G401 (cell line): ENCODE data around the gene ANKRD33B. TPM values are rescaled to one million over a fixed set of nuclear protein-coding genes. Genes with fewer than 3 reads are reported as not detected.
"Not testable (repeated sequence)": the region's sequence is repeated elsewhere in the genome, so short reads cannot be mapped to it uniquely, and the experiment has no call there.

Source experiments
- DNase-seq: peaks from one replicate; pipeline ENCODE4 v3.0.0-alpha.2; 2015; ENCODE audit warnings: low spot score
- in situ Hi-C: cut with HindIII; loops from 2 replicates; pipeline ENCODE4 v1.10.0; 2016; ENCODE audit warnings: low sequenced_read_pairs, mixed read lengths
- total RNA-seq: library from RNA; depleted of rRNA; stranded (reverse); fragments of >200 nt; shearing (Covaris generic); gene quantifications from 2 replicates; pipeline ENCODE4 v1.2.3, GENCODE V29; 2014

ANKRD33B gene
- total RNA-seq, 1 experiment from 2014 or later = 7.4 TPM

DNA sequence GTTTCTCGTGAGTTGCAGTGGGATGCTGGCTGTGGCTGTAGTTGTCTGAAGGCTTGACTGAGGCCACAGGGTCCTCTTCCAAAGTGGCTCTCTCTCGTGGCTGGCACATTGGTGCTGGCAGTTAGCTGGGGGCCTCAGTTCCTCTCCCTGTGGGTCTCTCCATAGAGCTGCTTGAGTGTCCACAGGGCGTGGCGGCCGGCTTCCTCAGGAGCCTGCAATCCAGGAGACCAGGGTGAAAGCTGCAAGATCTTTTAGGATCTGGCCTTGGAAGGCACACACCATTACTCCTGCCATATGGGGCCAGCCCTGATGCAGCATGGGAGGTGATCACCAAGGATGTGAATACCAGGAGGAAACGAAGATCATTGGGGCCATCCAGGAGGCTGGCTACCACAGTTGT lies 41.1 kb downstream of the ANKRD33B start:
- DNase-seq = no peak
- in situ Hi-C loops = loop anchor here (5.0 kb wide), 1 partner anchor 38 kb away; no protein-coding TSS in a partner anchor

DNA sequence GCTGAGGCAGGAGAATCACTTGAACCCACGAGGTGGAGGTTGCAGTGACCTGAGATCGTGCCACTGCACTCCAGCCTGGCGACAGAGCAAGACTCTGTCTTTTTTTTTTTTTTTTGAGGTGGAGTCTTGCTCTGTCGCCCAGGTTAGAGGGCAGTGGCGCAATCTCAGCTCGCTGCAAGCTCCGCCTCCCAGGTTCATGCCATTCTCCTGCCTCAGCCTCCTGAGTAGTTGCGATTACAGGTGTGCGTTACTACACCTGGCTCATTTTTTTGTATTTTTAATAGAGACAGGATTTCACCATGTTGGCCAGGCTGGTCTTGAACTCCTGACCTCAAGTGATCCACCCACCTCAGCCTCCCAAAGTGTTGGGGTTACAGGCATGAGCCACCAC lies 42.8 kb downstream of the ANKRD33B start:
- in situ Hi-C loops = loop anchor here (5.0 kb wide), 1 partner anchor 39 kb away; no protein-coding TSS in a partner anchor
- DNase-seq = not testable (repeated sequence)

DNA sequence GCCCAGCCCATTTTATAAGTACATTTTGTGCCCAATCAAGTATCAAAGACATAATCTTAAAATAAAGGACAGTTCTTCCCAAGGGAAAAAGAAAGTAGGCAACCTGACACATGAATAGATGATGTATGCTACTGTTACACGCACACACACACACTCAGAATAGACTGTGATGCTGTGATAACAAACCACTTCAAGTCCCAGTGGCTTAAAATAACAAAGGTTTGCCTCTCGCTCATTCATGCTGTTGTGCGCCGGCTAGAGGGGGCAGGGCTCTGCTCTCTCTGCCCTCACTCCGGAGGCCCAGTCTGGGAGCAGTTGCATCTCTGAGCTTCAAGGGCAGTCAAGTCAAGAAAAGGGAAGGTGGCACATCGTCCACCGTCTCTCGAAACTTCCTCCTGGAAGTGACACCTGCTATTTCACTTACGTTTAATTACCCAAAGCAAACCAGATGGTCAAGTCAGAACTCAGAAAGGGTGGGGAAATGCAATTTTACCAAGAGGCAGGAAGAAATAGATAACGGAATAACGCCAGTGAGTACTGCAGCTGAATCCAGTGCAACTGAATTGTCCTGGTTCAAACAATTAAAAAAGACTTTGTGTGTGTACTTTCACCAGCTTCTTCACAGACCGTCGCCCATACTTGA lies 43.3 kb downstream of the ANKRD33B start:
- no peak for DNase-seq
- in situ Hi-C loops = loop anchor here (5.0 kb wide), 1 partner anchor 40 kb away; no protein-coding TSS in a partner anchor

DNA sequence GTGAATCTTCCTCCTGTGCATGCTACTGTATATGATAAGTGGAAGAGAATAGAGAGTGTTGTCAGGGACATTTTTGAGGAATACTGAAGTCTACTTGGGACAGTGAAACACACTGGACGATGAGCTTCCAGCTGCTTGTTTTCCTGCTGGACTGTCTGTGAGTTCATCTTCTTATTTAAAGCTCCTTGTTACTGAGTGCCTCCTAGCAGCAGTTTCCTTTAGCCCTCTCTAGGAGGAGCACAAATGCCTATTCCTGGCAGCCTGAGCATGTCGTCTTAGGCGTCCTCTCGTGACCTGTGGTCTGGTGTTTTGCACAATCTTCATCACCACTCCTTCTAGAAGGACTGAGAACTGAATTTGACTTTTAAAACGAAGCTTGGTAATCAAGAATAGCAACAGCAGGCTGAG lies 43.8 kb downstream of the ANKRD33B start:
- DNase-seq = no peak

DNA sequence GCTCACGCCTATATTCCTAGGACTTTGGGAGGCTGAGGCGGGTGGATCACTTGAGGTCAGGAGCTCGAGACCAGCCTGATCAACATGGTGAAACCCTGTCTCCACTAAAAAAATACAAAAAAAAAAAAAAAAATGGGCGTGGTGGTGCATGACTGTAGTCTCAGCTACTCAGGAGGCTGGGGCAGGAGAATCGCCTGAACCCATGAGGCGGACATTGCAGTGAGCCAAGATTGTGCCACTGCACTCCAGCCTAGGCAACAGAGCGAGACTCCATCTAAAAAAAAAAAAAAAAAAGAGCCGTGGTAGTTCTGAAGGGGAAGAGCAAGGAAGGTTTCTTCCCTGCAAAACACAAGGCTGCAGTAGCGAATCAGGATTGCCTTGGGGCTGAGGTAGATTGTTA lies 44.2 kb downstream of the ANKRD33B start:
- not testable (repeated sequence) for DNase-seq
- in situ Hi-C loops = loop anchor here (5.0 kb wide), 1 partner anchor 41 kb away; no protein-coding TSS in a partner anchor

More for the DNA sequence above, 43.8 kb downstream of the ANKRD33B start:
- in situ Hi-C loops = loop anchor here (5.0 kb wide), 1 partner anchor 40 kb away; no protein-coding TSS in a partner anchor

DNA sequence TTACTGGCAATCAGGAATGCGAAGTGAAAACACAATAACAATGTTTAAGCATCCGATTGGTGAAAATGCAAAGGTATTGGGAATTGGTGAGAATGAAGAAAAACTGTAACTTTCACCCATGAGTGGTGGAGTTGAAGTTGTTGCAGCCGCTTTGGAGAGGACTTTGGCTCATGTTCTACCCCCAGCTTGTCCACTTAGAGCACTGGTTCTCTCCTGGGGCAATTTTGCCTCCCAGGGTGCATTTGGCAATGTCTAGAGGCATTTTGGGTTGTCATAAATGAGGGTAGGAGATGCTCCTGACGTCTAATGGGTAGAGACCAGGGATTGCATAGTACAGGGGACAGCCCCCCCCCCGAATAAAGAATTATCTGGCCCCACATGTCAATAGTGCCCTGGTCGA lies 46.2 kb downstream of the ANKRD33B start:
- in situ Hi-C loops = no loop called here
- DNase-seq = no peak

DNA sequence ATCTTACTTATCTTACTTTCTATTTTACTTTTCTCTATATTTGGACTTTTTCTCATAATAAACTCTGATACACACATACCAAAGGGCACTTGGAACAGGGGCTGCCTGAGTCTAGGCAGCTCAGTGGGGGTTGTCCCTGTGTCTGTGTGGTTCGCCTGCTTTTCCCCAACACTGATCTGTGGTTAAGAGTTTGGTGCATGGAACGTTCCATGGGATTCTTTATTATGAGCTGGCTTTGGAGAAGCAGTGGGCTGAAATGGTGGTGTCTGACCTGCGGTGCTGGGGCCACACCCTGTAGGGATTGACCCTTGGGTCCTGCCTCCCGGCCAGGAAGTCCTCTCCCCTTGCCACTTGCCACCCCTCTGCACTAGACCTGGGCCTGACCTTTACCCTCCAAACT lies 47.4 kb downstream of the ANKRD33B start:
- in situ Hi-C loops = no loop called here

DNA sequence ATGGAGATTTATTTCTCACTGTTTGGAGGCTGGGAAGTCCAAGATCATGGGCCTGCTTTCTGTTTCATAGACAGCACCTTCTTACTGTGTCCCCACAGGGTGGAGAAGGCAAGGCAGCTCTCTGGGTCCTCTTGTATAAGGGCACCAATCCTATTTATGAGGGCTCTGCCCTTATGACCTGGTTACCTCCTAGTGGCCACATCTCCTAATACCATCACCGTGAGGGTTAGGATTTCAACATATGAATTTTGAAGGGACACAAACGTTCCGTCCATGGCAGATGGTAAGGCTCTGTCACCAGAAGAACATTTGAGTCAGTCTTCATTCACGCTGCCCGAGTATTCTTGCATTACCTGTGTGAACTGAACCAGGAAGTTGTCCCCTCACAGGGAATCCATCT lies 48.4 kb downstream of the ANKRD33B start:
- DNase-seq = no peak
- in situ Hi-C loops = no loop called here

More for the DNA sequence above, 47.4 kb downstream of the ANKRD33B start:
- DNase-seq = no peak

DNA sequence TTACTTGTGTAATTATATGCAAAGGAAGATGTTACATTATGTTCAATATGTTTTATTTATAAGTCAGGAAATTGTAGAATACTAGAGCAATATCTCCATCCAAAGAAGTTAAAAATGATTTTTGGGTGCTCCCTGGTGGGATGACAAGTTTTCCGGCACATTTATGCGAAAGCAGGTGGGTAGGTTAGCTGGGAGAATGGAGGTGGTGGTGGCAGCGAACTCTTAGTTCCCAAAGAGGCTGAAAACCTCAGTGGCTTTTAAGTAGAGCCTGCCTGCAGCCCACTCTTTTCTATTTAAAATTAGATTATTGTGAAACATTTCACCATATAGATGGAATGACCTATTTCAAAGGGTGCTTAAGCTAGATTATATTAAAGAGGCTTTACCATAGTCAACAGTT lies 51.8 kb downstream of the ANKRD33B start:
- in situ Hi-C loops = no loop called here

DNA sequence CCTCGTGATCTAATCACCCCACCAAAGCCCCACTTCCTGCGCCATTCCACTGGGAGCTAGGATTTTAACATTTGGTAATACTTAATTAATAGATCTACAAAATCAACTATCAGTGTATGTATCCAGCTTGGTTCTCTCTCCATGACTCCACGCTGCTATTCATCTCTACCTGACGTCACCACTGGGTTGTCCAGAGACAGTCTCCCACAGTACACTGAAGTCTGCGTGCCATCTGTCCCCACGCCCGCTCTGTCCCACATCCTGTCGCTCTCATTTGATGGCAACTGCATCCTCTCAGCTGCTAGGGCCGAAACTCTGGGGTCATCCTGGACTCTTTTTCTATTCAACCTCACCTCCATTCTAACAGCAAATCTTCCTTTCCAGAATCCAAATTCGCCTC lies 53.2 kb downstream of the ANKRD33B start:
- DNase-seq = no peak
- in situ Hi-C loops = no loop called here

More for the DNA sequence above, 51.8 kb downstream of the ANKRD33B start:
- DNase-seq = no peak

DNA sequence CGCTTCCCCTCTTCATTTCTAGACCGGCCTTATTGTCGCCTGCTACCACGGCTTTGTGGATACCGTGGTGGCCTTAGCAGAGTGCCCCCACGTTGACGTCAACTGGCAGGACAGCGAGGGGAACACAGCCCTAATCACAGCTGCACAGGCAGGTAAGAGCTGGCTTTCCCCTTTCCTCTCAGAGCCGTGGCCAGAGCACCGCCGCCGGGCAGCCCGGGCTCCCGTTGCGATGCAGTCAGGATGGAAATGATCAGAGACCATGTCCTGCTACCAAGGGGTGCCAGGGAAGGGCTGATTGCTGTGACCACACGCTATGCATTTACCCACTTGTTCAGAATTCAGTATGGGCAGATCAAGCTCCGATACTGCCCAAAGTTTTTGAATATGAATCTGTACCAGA lies 54.4 kb downstream of the ANKRD33B start:
- in situ Hi-C loops = no loop called here
- no peak for DNase-seq

DNA sequence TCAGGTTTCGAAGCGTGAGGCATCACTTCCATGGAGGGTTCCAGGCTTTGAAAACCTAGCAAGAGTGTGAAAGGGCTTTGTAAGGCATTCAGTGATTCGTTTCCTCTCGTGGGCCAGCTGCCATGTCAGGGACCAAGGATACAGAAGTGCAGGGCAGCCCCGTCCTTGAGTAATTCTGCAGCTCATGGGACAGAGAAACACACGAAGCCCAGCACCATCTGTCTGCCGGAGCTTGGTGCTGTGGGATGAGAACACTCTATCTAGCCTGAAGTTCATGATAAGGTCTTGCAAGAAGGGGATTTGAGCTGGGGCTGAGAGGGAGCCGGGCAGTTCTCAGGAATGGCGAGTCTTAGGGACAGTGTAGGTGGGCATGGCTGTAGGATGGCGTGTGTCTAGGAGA lies 55.8 kb downstream of the ANKRD33B start:
- in situ Hi-C loops = no loop called here
- no peak for DNase-seq

DNA sequence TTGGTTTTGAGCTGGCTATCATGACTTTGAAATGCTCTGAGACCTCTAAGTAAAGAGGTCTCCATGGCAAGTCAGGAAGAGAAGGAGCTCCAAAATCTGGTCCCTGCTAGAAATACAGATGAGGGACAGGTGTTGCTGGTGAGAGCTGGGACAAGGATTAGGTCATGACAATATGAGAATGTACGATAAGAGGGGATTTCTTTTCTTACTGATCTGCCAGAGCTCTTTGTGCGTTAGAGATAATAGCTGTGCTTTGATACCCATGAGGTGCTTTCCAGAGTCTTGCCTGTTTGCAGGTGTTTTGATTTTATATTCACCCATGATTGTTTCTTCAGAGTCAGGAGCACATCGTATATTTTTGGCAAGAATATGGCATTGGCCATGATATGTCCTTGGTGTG lies 56.5 kb downstream of the ANKRD33B start:
- in situ Hi-C loops = no loop called here
- DNase-seq = no peak

DNA sequence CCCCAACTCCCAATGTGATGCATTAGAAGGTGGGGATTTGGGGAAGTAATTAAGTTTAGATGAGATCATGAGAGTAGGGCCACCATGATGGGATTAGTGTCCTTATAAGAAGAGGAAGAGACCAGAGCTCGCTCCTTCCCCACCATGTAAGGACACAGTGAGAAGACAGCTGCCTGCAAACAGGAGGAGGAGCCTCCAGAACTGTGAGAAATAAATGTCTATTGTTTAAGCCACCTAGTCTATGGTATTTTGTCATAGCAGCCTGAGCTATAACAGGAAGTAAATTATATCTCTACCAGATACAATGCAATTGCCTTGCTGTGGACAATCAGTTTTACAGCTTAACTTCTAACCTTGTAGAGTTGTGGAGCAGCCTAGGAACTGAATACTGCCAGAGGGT lies 58.0 kb downstream of the ANKRD33B start:
- in situ Hi-C loops = no loop called here
- DNase-seq = no peak

DNA sequence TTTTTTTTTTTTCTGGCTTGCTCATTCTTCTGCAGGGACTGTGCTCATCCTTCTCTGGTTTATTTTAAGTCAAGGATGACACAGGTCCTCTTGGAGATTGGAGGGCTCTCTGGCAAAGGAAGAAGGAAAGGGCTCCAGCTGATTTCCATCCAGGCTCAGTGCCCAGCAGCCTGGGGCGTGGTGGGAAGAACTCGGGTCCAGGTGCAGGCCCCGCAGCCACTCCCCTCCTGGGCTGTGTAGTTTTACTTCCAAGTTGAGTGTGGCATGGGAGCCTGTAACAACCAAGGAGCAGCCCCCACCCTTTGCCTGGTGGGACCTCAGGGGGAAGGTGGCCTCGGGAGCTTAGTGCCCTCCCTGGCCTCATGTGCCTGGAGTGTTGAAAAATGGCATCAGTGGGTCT lies 58.9 kb downstream of the ANKRD33B start:
- DNase-seq = no peak
- in situ Hi-C loops = no loop called here

DNA sequence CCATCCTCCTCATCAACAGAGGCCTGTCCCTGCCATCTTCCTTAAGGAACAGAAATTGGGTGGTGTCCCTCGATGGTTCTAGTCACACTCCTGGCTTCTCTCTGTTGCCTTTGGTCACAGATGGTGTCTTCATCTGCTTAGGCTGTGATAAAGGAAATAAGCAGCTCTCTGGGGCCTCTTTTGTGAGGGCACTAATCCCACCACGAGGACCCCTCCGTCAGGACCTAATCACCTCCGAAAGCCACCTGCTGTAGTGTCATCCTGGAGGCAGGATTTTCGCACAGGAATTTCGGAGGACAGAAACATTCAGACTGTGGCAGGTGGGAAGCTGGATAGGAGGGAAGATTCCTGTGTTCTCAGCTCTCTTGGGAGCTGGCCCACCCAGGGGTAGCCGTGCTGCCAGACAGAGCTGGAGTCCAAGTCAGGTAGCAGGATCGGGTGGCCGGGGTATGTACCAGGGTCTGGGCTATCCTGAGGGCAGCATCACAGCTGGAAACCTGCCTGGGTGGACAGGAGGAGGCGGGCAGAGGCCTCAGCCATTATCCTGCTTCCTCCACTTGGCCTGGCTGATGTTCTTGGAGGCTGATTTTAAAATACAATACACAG lies 59.5 kb downstream of the ANKRD33B start:
- in situ Hi-C loops = no loop called here
- DNase-seq = no peak

DNA sequence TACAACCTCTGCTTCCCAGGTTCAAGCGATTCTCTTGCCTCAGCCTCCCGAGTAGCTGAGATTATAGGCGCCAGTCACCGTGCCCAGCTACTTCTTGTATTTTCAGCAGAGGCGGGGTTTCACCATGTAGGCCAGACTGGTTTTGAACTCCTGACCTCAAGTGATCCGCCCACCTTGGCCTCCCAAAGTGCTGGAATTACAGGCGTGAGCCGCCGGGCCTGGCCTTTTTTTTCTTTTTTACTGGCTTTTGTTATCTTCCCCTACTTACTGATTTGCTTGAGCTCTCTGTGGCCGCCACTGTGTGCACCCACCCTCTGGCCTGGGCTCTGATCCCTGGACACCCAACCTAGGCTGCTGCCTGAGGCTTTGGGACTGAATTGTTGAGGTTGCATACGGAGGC lies 60.3 kb downstream of the ANKRD33B start:
- in situ Hi-C loops = no loop called here
- DNase-seq = no peak

DNA sequence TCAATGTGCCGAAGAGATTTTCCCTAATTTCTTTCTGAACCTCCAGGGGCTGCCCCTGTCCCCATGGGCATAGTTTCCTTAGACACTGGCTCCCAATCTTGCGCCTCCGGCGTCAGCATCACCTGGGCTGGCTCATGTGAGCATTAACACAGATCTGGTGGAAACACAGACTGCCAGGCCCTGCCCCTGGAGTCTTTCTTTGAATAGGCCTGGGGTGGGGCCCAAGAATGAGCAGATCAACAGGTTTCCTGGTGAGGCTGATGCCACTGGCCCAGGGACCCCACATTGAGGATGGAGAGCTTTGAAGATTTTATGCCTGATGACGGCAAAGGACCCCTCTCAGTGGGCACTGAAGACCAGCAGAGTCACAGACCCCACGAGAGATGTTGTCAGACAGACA lies 60.8 kb downstream of the ANKRD33B start:
- no peak for DNase-seq
- in situ Hi-C loops = loop anchor here (5.0 kb wide), 1 partner anchor 72 kb away; no protein-coding TSS in a partner anchor

DNA sequence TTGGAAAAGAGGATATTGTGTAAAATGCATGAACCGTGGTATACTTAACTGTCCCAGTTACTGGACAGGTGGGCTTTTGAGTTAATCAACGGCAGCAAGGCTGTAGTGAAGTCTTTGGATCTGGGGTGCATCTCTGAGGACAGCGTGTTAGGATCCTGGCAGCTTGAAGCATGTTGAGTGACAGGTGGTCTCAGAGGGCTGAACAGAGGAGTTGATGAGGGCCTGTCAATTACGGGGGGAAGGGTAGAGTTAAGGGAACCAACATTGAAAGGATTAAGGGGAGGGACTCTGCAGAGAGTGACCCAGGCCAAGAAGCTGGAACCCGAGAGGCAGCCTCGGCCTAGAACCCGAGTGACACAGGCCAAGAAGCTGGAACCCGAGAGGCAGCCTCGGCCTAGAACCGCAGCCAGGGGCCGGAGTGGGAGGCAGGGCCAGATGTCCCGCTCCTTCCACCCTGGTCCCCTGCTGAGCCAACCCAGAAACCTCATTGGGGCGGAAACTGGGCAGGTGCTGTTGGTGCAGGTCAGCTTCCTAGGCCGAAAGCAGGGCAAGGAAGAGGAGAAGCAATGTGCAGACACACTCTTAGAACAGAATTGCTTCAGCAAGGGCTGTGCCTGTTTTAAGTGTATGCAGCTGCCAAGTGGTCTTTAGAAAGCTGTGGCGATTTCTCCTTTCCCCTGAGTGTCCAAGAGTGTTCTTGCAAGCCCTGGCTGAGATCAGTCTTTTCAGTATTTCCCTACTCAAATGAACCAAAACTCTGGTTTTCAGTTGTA lies 62.0 kb downstream of the ANKRD33B start:
- in situ Hi-C loops = loop anchor here (5.0 kb wide), 1 partner anchor 74 kb away; no protein-coding TSS in a partner anchor
- no peak for DNase-seq

DNA sequence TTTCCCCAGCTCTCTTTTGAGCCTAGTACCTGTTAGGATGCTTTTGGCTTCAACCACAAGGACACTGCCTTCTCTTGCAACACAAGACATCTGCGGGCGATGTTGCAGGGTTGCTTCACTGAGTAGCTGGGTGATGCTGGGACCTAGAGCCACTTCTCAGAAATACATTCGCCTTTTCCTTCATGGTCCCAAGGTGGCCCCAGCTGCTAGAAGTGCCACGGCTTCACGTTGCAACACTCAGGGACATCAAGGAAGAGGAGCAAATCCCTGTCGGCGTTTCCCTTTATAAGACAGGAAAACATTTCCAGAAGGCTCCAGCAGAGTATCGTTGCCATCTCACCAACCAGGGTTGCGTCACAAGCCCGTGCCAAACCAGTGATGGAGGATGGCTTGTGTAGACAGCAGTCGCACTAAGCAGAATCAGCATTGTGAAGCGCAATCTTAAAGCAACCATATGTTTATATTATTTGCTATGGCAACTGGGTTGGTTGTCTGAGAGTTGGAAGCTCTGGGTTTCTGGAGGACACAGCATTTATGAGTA lies 62.7 kb downstream of the ANKRD33B start:
- DNase-seq = no peak
- in situ Hi-C loops = loop anchor here (5.0 kb wide), 1 partner anchor 74 kb away; no protein-coding TSS in a partner anchor
